ENCODE data around the gene EPHB3.

The EPHB3 gene

GRCh38 chr3:184564685-184565385 lies 3.2 kb downstream of the EPHB3 start:
- no peak for DNase-seq

GRCh38 chr3:184565421-184566211 lies 4.0 kb downstream of the EPHB3 start:
- no peak for DNase-seq

- no peak for DNase-seq
Measured at GRCh38 chr3:184566441-184567414, 5.1 kb downstream of the EPHB3 start.

- no peak for DNase-seq
Measured at GRCh38 chr3:184567946-184568559, 6.5 kb downstream of the EPHB3 start.

- DNase-seq: no peak
Measured at GRCh38 chr3:184568560-184568923, 7.0 kb downstream of the EPHB3 start.

- peak; percentile 34 to 79 (median 60) for DNase-seq
Measured at GRCh38 chr3:184568924-184569829, 7.6 kb downstream of the EPHB3 start.

- no peak for DNase-seq
Measured at GRCh38 chr3:184570035-184570434, 8.4 kb downstream of the EPHB3 start.

GRCh38 chr3:184570489-184570888 lies 8.9 kb downstream of the EPHB3 start:
- no peak for DNase-seq

- no peak for DNase-seq
Measured at GRCh38 chr3:184571750-184572377, 10.3 kb downstream of the EPHB3 start.

GRCh38 chr3:184572633-184573270 lies 11.2 kb downstream of the EPHB3 start:
- no peak for DNase-seq

- no peak for DNase-seq
Measured at GRCh38 chr3:184574515-184575417, 13.2 kb downstream of the EPHB3 start.

GRCh38 chr3:184575701-184576100 lies 14.1 kb downstream of the EPHB3 start:
- no peak for DNase-seq

- DNase-seq: no peak
Measured at GRCh38 chr3:184576457-184577240, 15.1 kb downstream of the EPHB3 start.

GRCh38 chr3:184577546-184577945 lies 16.0 kb downstream of the EPHB3 start:
- no peak for DNase-seq

- DNase-seq: no peak
Measured at GRCh38 chr3:184578218-184578617, 16.6 kb downstream of the EPHB3 start.

GRCh38 chr3:184578822-184579221 lies 17.2 kb downstream of the EPHB3 start:
- no peak for DNase-seq

- DNase-seq: peak; percentile 85 to 87 (median 86)
Measured at GRCh38 chr3:184579513-184579912, 17.9 kb downstream of the EPHB3 start.

GRCh38 chr3:184580376-184580775 lies 18.8 kb downstream of the EPHB3 start:
- no peak for DNase-seq

Measured in suppressor macrophage treated with lipopolysaccharide for 1 hour (primary cell).